Thyroid gland (tissue), 4 donors: ENCODE results near the gene CIAO2B.

Experiments
- CTCF ChIP-seq, 6 experiments: fragments of 200-600 bp in 3 of 6; fragments of 450-650 bp in 3 of 6; sonication (generic) in 3 of 6; IDR thresholded peaks; one replicate each; pipeline ENCODE4 v1.5.1; 2016 to 2019; ENCODE audit warnings: antibody characterized with exemption in 6 of 6, mild to moderate bottlenecking in 2 of 6, inconsistent platforms in 1 of 6, moderate library complexity in 1 of 6
- POLR2A ChIP-seq, 2 donors: fragments of 450-650 bp; IDR thresholded peaks; one replicate each; pipeline ENCODE4 v1.6.1; 2017; ENCODE audit warnings: antibody characterized with exemption in 2 of 2, mild to moderate bottlenecking in 2 of 2, moderate library complexity in 1 of 2

GRCh38 chr16:66890799-66891198 lies 43.4 kb downstream of the CIAO2B start:
- no peak for TF ChIP-seq CTCF (IDR thresholded peaks at IDR 0.05)
- no peak for TF ChIP-seq POLR2A (IDR thresholded peaks at IDR 0.05)
